Chondrocyte (in vitro differentiated cells): Measurements from ENCODE around the gene LCK. TPM values are rescaled to one million over a fixed set of nuclear protein-coding genes. Genes with fewer than 3 reads are reported as not detected.

Experiments
- DNase-seq: peaks from one replicate; pipeline ENCODE4 v3.0.0; 2021; ENCODE audit warnings: mixed read lengths, low spot score
- H3K27ac Mint-ChIP-seq: one replicate; pipeline ENCODE4 v1.8.0; 2021; ENCODE audit warnings: mild to moderate bottlenecking, moderate library complexity, mixed read lengths; ENCODE audit not compliant: unreplicated experiment
- H3K27me3 Mint-ChIP-seq: 2 replicates; pipeline ENCODE4 v1.8.0; 2021; ENCODE audit warnings: low read depth, mixed read lengths
- H3K36me3 Mint-ChIP-seq: 2 replicates; pipeline ENCODE4 v1.8.0; 2021; ENCODE audit warnings: low read depth, mixed read lengths
- H3K4me1 Mint-ChIP-seq: 2 replicates; pipeline ENCODE4 v1.8.0; 2021; ENCODE audit warnings: low read depth, mild to moderate bottlenecking, mixed read lengths
- H3K4me3 Mint-ChIP-seq: one replicate; pipeline ENCODE4 v1.8.0; 2021; ENCODE audit warnings: mild to moderate bottlenecking, moderate library complexity, mixed read lengths; ENCODE audit not compliant: unreplicated experiment
- H3K9me3 Mint-ChIP-seq: 2 replicates; pipeline ENCODE4 v1.8.0; 2021; ENCODE audit warnings: low read depth, mixed read lengths
- CTCF ChIP-seq: fragments of 200-600 bp; sonication (generic); IDR thresholded peaks from 2 replicates; pipeline ENCODE4 v1.5.0; 2021; ENCODE audit warnings: antibody characterized with exemption, mild to moderate bottlenecking, moderate library complexity
- total RNA-seq: library from RNA; stranded (reverse); gene quantifications from 3 replicates; pipeline ENCODE4 v1.2.1, GENCODE V29; 2021

The LCK gene
- total RNA-seq, 1 donor from 2014 or later = not detected

GRCh38 chr1:32240140-32240951 lies 10.7 kb upstream of the LCK start:
- Mint-ChIP-seq H3K36me3 (no peaks in the 10 kb centered on the region), H3K9me3 (no peaks in the 10 kb centered on the region), H3K4me3 (peak overlapping the region; percentile 89), H3K4me1 (peaks cover 38% of the 10 kb centered on the region), H3K27me3 (no peaks in the 10 kb centered on the region), H3K27ac (peak overlapping the region; percentile 94)
- DNase-seq = no peak
- peak; percentile 60 for TF ChIP-seq CTCF

DNA sequence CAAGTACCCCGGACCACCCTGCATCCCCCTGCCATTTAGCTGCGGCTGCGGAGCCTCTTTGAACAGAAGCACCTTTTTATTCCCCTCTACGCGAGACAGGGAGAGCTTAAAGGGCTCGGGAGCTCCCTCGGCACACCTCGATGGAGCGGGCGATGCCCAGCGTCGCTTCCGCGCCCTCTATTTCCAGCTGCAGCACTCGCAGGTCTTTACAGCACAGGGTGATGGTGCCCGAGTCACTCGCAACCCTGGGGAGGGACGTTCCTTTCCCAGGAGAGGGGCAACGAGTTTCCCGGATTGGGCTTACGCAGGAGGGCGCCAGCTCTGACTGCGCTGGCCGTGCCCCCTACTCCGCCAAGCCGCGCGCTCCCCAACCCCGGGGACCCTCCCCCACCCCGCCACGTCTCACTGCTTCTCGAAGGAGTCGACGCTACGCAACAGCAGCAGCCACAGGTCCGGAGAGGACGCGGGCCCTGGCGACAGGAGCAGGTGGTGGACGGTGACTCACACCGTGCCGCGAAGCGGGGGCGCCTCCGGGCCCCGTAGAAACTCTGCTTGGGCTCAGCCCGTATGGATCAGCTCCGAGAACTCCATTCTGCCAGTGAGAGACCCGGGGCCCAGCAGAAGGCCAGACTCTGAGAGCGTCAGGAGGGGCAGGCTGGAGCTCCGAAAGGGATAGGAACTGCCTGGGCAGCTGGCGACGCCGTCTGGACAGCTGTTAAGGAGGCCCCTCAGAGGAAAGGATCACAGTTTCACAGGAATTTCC lies 9.9 kb upstream of the LCK start:
- peak overlapping the region; percentile 94 for H3K27ac Mint-ChIP-seq
- TF ChIP-seq CTCF = peak; percentile 46
- H3K27me3 Mint-ChIP-seq = no peaks in the 10 kb centered on the region
- peaks cover 35% of the 10 kb centered on the region for H3K4me1 Mint-ChIP-seq
- no peaks in the 10 kb centered on the region for H3K36me3 Mint-ChIP-seq
- no peak for DNase-seq
- no peaks in the 10 kb centered on the region for H3K9me3 Mint-ChIP-seq
- peak overlapping the region; percentile 89 for H3K4me3 Mint-ChIP-seq

- no peak overlapping the region for H3K27ac Mint-ChIP-seq
- H3K36me3 Mint-ChIP-seq = no peaks in the 10 kb centered on the region
- no peak for DNase-seq
- peak overlapping the region; percentile 46 for H3K4me3 Mint-ChIP-seq
- no peak for TF ChIP-seq CTCF
- peaks cover 45% of the 10 kb centered on the region for H3K4me1 Mint-ChIP-seq
- no peaks in the 10 kb centered on the region for H3K9me3 Mint-ChIP-seq
- H3K27me3 Mint-ChIP-seq = no peaks in the 10 kb centered on the region
Measured at GRCh38 chr1:32242341-32242851, 8.7 kb upstream of the LCK start.

DNA sequence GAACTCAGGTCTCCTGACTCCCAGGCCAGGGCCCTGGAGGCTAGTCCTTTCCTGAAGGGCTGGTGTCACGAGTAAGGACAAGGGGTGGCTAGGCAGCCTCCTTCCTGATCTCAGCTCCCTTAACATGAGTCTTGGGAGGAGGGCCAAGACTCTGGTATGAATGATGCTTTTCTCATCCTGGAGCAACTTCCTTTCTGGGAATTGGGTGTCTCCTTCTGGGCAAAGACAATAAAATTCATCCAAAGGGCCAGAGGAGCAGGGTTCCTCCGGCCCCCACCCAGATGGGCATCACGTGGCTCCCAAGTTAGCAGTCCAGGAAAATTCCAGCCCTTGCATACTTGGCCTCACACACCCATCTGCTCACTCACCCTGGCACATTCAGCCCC lies 4.2 kb upstream of the LCK start, which contains the start of gene FAM167B:
TSS of gene FAM167B (plus strand) at position 335 of the 386 bp plus-strand sequence. CDS start 200 bp downstream, outside the sequence.
- DNase-seq = no peak
- Mint-ChIP-seq H3K4me3 (no peak within 1 kb of the TSS), H3K9me3 (no peaks in the 10 kb centered on the region), H3K36me3 (peaks cover under 1% of the 10 kb centered on the region), H3K27ac (peak within 1 kb of the TSS; percentile 34), H3K27me3 (no peaks in the 10 kb centered on the region), H3K4me1 (peaks cover 35% of the 10 kb centered on the region)
- TF ChIP-seq CTCF = no peak

DNA sequence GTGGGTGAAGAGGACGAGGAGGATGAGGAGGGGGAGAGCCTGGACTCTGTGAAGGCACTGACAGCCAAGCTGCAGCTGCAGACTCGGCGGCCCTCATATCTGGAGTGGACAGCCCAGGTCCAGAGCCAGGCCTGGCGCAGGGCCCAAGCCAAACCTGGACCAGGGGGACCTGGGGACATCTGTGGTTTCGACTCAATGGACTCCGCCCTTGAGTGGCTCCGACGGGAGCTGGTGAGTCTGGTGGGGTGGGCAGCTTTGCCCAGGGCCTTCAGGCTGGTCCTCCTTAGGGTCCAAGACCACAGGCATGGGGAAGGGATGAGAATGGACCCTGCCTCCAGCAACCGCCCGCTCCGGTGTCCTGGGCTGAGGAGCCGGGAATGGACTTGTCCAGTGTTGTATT lies 3.6 kb upstream of the LCK start:
- Mint-ChIP-seq H3K4me1 (peaks cover 29% of the 10 kb centered on the region), H3K27ac (no peak overlapping the region)
- TF ChIP-seq CTCF = no peak

More for the DNA sequence above, 3.6 kb upstream of the LCK start:
- Mint-ChIP-seq H3K4me3 (no peak overlapping the region), H3K27me3 (no peaks in the 10 kb centered on the region), H3K36me3 (peaks cover 1% of the 10 kb centered on the region), H3K9me3 (no peaks in the 10 kb centered on the region)
- no peak for DNase-seq
